HepG2 (cell line): ENCODE results near the gene OGFR. TPM values are rescaled to one million over a fixed set of nuclear protein-coding genes. Genes with fewer than 3 reads are reported as not detected.
A peak's percentile ranks its signal among the peaks of the same experiment; 100 is the strongest.

ENCODE experiments used
- BRD4 ChIP-seq: sonication (generic); formaldehyde crosslinking; IDR thresholded peaks from 2 replicates; pipeline ENCODE4 v1.4.0; 2020; ENCODE audit warnings: missing genetic modification reagents
- CBFB ChIP-seq: sonication (generic); formaldehyde crosslinking; IDR thresholded peaks from 2 replicates; pipeline ENCODE4 v1.4.0; 2020; ENCODE audit warnings: missing genetic modification reagents
- NFATC3 ChIP-seq: sonication (generic); formaldehyde crosslinking; IDR thresholded peaks from 2 replicates; pipeline ENCODE4 v1.5.1; 2020; ENCODE audit warnings: mild to moderate bottlenecking, missing genetic modification reagents
- NFYB ChIP-seq: sonication (generic); formaldehyde crosslinking; IDR thresholded peaks from 2 replicates; pipeline ENCODE4 v1.4.0; 2020; ENCODE audit warnings: missing genetic modification reagents
- SALL1 ChIP-seq: sonication (generic); formaldehyde crosslinking; IDR thresholded peaks from 2 replicates; pipeline ENCODE4 v1.8.0; 2022; ENCODE audit warnings: mild to moderate bottlenecking, missing genetic modification reagents
- ZNF17 ChIP-seq: sonication (generic); formaldehyde crosslinking; IDR thresholded peaks from 2 replicates; pipeline ENCODE4 v1.5.0; 2020; ENCODE audit warnings: mild to moderate bottlenecking, missing genetic modification reagents
- ZNF207 ChIP-seq: fragments of 450-650 bp; IDR thresholded peaks from 2 replicates; pipeline ENCODE4 v1.6.1; 2016; ENCODE audit warnings: antibody characterized with exemption, borderline replicate concordance
- ZNF33B ChIP-seq: sonication (generic); formaldehyde crosslinking; IDR thresholded peaks from 2 replicates; pipeline ENCODE4 v1.5.1; 2020; ENCODE audit warnings: mild to moderate bottlenecking, missing genetic modification reagents
- ZNF430 ChIP-seq: sonication (generic); formaldehyde crosslinking; IDR thresholded peaks from 2 replicates; pipeline ENCODE4 v1.9.0; 2021; ENCODE audit warnings: mild to moderate bottlenecking, missing genetic modification reagents
- ZNF598 ChIP-seq: sonication (generic); formaldehyde crosslinking; IDR thresholded peaks from 2 replicates; pipeline ENCODE4 v1.5.1; 2020; ENCODE audit warnings: mild to moderate bottlenecking, missing genetic modification reagents, borderline replicate concordance
- polyA plus RNA-seq, 8 experiments: library from polyadenylated mRNA; depleted of rRNA in 3 of 8; stranded (reverse) in 7 of 8; unstranded in 1 of 8; fragments of >200 nt; fragmentation: Illumina TruSeq in 4 of 8; extraction: Trizol in 4 of 8; gene quantifications; 2 replicates each; pipeline versions ENCODE4 v1.2.1 to v1.2.3, GENCODE V29; 2011 to 2016; ENCODE audit warnings: low read depth in 4 of 8, missing spikeins in 1 of 8, mixed read lengths in 1 of 8; ENCODE audit not compliant: insufficient read depth in 1 of 8
- total RNA-seq, 5 experiments: library from RNA; depleted of rRNA; stranded (reverse); fragments of >200 nt; fragmentation: Illumina TruSeq; extraction: Trizol; gene quantifications; 2 replicates each; pipeline ENCODE4 v1.2.3, GENCODE V29; 2016; ENCODE audit warnings: low read depth in 1 of 5
- TF ChIP-seq, protein P1 (sequence below): sonication (generic); formaldehyde crosslinking; IDR thresholded peaks from 2 replicates; pipeline ENCODE4 v1.5.1; 2020; ENCODE audit warnings: mild to moderate bottlenecking, missing genetic modification reagents, moderate library complexity
- TF ChIP-seq, protein P2 (sequence below): sonication (generic); formaldehyde crosslinking; IDR thresholded peaks from 2 replicates; pipeline ENCODE4 v1.5.0; 2020; ENCODE audit warnings: mild to moderate bottlenecking, missing genetic modification reagents, moderate library complexity
- TF ChIP-seq, protein P3 (sequence below): sonication (generic); formaldehyde crosslinking; IDR thresholded peaks from 2 replicates; pipeline ENCODE4 v1.9.0; 2022; ENCODE audit warnings: low read depth, missing genetic modification reagents
- TF ChIP-seq, protein P4 (sequence below): sonication (generic); formaldehyde crosslinking; IDR thresholded peaks from 2 replicates; pipeline ENCODE4 v1.4.0; 2020; ENCODE audit warnings: missing genetic modification reagents
- TF ChIP-seq, protein P5 (sequence below): IDR thresholded peaks from 2 replicates; pipeline ENCODE4 v1.6.1; 2016; ENCODE audit warnings: low read depth, borderline replicate concordance

Gene OGFR
- total and polyA plus RNA-seq, 2 of the 13 experiments (the other 11 are each of a cell fraction or from before 2014, with no cell fraction given) = 47.7 to 81.8 TPM

DNA sequence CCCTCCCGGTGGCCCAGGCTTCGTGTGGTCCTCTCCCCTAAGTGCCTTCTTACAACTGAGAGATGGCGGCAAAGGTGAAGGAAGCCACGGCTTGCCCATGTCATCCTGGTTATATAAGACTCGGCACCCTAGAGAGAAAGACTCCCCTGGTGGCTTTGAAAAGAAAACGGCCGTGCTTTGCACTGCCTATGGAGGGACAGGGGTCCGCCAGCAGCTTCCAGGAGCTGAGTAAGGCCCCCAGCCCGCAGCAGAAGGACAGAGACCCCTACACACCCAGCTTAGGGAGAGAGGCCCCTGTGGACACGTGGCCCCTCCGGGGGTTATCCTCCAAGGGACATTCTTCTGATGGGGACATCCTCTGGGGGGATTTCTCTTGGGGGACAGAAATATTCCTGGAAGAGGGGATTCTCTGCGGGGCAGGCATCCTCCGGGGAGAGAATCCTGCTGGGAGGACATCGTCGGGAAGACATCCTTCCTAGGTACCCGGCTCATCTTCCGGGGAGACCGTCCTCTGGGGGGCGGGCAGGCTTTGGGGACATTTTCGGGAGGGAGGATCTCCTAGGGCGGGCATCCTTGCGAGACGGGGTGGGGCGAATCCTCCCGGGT is 511 bp upstream of the OGFR start (continued):
- no peak for TF ChIP-seq ZNF207
- TF ChIP-seq, protein P1, sequence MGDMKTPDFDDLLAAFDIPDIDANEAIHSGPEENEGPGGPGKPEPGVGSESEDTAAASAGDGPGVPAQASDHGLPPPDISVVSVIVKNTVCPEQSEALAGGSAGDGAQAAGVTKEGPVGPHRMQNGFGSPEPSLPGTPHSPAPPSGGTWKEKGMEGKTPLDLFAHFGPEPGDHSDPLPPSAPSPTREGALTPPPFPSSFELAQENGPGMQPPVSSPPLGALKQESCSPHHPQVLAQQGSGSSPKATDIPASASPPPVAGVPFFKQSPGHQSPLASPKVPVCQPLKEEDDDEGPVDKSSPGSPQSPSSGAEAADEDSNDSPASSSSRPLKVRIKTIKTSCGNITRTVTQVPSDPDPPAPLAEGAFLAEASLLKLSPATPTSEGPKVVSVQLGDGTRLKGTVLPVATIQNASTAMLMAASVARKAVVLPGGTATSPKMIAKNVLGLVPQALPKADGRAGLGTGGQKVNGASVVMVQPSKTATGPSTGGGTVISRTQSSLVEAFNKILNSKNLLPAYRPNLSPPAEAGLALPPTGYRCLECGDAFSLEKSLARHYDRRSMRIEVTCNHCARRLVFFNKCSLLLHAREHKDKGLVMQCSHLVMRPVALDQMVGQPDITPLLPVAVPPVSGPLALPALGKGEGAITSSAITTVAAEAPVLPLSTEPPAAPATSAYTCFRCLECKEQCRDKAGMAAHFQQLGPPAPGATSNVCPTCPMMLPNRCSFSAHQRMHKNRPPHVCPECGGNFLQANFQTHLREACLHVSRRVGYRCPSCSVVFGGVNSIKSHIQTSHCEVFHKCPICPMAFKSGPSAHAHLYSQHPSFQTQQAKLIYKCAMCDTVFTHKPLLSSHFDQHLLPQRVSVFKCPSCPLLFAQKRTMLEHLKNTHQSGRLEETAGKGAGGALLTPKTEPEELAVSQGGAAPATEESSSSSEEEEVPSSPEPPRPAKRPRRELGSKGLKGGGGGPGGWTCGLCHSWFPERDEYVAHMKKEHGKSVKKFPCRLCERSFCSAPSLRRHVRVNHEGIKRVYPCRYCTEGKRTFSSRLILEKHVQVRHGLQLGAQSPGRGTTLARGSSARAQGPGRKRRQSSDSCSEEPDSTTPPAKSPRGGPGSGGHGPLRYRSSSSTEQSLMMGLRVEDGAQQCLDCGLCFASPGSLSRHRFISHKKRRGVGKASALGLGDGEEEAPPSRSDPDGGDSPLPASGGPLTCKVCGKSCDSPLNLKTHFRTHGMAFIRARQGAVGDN = peak; percentile 41; the same call in 1 of the 2 replicates
- TF ChIP-seq NFATC3 (CRISPR knock-in tag) = peak; percentile 94; the same call in 1 of the 2 replicates
- TF ChIP-seq, protein P2, sequence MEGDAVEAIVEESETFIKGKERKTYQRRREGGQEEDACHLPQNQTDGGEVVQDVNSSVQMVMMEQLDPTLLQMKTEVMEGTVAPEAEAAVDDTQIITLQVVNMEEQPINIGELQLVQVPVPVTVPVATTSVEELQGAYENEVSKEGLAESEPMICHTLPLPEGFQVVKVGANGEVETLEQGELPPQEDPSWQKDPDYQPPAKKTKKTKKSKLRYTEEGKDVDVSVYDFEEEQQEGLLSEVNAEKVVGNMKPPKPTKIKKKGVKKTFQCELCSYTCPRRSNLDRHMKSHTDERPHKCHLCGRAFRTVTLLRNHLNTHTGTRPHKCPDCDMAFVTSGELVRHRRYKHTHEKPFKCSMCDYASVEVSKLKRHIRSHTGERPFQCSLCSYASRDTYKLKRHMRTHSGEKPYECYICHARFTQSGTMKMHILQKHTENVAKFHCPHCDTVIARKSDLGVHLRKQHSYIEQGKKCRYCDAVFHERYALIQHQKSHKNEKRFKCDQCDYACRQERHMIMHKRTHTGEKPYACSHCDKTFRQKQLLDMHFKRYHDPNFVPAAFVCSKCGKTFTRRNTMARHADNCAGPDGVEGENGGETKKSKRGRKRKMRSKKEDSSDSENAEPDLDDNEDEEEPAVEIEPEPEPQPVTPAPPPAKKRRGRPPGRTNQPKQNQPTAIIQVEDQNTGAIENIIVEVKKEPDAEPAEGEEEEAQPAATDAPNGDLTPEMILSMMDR = 0 out of 2 replicates have a peak, but pooled peaks have one; percentile 3
- 0 out of 2 replicates have a peak, but pooled peaks have one; percentile 35 for TF ChIP-seq CBFB (CRISPR knock-in tag)
- peak; percentile 80 for TF ChIP-seq ZNF430 (CRISPR knock-in tag)
- TF ChIP-seq ZNF33B = peak; percentile 90; the same call in 1 of the 2 replicates
- TF ChIP-seq BRD4 (CRISPR knock-in tag) = no peak; the same call in 1 of the 2 replicates
- peak; percentile 9; the same call in 1 of the 2 replicates for TF ChIP-seq SALL1
- TF ChIP-seq, protein P3, sequence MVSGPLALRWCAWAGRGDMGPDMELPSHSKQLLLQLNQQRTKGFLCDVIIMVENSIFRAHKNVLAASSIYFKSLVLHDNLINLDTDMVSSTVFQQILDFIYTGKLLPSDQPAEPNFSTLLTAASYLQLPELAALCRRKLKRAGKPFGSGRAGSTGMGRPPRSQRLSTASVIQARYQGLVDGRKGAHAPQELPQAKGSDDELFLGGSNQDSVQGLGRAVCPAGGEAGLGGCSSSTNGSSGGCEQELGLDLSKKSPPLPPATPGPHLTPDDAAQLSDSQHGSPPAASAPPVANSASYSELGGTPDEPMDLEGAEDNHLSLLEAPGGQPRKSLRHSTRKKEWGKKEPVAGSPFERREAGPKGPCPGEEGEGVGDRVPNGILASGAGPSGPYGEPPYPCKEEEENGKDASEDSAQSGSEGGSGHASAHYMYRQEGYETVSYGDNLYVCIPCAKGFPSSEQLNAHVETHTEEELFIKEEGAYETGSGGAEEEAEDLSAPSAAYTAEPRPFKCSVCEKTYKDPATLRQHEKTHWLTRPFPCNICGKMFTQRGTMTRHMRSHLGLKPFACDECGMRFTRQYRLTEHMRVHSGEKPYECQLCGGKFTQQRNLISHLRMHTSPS (CRISPR knock-in tag) = 0 out of 2 replicates have a peak, but pooled peaks have one; percentile 29
- TF ChIP-seq, protein P4, sequence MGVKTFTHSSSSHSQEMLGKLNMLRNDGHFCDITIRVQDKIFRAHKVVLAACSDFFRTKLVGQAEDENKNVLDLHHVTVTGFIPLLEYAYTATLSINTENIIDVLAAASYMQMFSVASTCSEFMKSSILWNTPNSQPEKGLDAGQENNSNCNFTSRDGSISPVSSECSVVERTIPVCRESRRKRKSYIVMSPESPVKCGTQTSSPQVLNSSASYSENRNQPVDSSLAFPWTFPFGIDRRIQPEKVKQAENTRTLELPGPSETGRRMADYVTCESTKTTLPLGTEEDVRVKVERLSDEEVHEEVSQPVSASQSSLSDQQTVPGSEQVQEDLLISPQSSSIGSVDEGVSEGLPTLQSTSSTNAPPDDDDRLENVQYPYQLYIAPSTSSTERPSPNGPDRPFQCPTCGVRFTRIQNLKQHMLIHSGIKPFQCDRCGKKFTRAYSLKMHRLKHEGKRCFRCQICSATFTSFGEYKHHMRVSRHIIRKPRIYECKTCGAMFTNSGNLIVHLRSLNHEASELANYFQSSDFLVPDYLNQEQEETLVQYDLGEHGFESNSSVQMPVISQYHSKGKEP (CRISPR knock-in tag) = no peak
- 0 out of 2 replicates have a peak, but pooled peaks have one; percentile 5 for TF ChIP-seq NFYB (CRISPR knock-in tag)
- no peak for TF ChIP-seq ZNF17 (CRISPR knock-in tag)
- TF ChIP-seq, protein P5, sequence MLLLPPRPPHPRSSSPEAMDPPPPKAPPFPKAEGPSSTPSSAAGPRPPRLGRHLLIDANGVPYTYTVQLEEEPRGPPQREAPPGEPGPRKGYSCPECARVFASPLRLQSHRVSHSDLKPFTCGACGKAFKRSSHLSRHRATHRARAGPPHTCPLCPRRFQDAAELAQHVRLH (CRISPR knock-in tag) = 0 out of 2 replicates have a peak, but pooled peaks have one; percentile 44
- TF ChIP-seq ZNF598 = peak; percentile 69; the same call in 1 of the 2 replicates
